GM12892 (cell line): ENCODE data around the gene TENM3.

Experiments used
- POLR2A ChIP-seq: IDR thresholded peaks from 2 replicates; pipeline ENCODE4 v1.6.1; 2011; ENCODE audit warnings: low read depth, low read length, control low read depth
- POLR2AphosphoS5 ChIP-seq: IDR thresholded peaks from 2 replicates; pipeline ENCODE4 v1.6.1; 2011; ENCODE audit warnings: low read depth, low read length, control low read depth
- TAF1 ChIP-seq: IDR thresholded peaks from 2 replicates; pipeline ENCODE4 v1.6.1; 2011; ENCODE audit warnings: low read depth, mild to moderate bottlenecking, control low read depth, low read length, borderline replicate concordance

DNA sequence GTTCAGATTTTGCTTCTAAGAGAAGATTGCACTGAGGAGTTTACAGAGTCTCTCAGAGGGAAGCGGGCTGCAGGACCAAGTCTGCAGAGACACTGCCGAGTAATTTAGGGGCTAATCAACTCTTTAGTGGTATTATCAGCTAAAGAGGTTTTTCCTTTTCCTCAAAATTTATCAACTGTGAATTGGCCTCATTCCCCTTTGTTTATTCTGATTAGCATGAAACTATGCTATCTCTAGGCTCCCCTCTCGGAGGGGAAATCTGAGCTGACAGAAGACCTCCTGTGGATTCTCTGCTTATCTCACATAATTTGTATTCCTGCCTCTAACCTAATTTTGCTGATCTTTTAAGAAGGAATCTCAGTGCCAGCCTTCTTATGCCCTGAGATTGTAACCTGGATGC is 473.0 kb downstream of the TENM3 start:
- no peak for TF ChIP-seq POLR2A
- no peak for TF ChIP-seq POLR2AphosphoS5
- TF ChIP-seq TAF1, result no peak
